Uterus (tissue), 4 donors: ENCODE data around the gene TMEM80. TPM values are rescaled to one million over a fixed set of nuclear protein-coding genes. Genes with fewer than 3 reads are reported as not detected.
A peak's percentile ranks its signal among the peaks of the same experiment; 100 is the strongest.

Experiments used
- DNase-seq, 2 donors: peaks; one replicate each; pipeline ENCODE4 v3.0.0-alpha.2; 2019 to 2020
- H3K27ac ChIP-seq, 2 donors: fragments of 200-600 bp; sonication (generic); 1 replicate in 1 of 2; 2 replicates in 1 of 2; pipeline ENCODE4 v1.5.1; 2016 to 2018
- H3K27me3 ChIP-seq, 2 donors: fragments of 200-600 bp; sonication (generic); one replicate each; pipeline ENCODE4 v1.5.1; 2018 to 2019; ENCODE audit warnings: control low read depth in 1 of 2
- H3K36me3 ChIP-seq, 2 donors: fragments of 200-600 bp; sonication (generic); one replicate each; pipeline ENCODE4 v1.5.1; 2019; ENCODE audit warnings: control low read depth in 1 of 2
- H3K4me1 ChIP-seq, 2 donors: fragments of 200-600 bp; sonication (generic); one replicate each; pipeline ENCODE4 v1.5.1; 2018 to 2019; ENCODE audit warnings: control low read depth in 1 of 2
- H3K4me3 ChIP-seq, 2 donors: fragments of 200-600 bp; sonication (generic); 1 replicate in 1 of 2; 2 replicates in 1 of 2; pipeline ENCODE4 v1.5.1; 2018 to 2019; ENCODE audit warnings: mild to moderate bottlenecking in 1 of 2
- H3K9me3 ChIP-seq, 2 donors: fragments of 200-600 bp; sonication (generic); one replicate each; pipeline ENCODE4 v1.5.1; 2019; ENCODE audit warnings: control low read depth in 1 of 2
- POLR2A ChIP-seq, 2 donors: fragments of 450-650 bp; IDR thresholded peaks; one replicate each; pipeline ENCODE4 v1.6.1; 2016; ENCODE audit warnings: antibody characterized with exemption in 2 of 2, mild to moderate bottlenecking in 1 of 2, moderate library complexity in 1 of 2
- intact Hi-C: fragments of 100-400 bp; cut with DNase I; formaldehyde crosslinking; loops from one replicate; pipeline ENCODE4 v1.15.1; 2023; ENCODE audit warnings: low total_unique reads
- total RNA-seq, 4 donors: library from RNA; depleted of rRNA in 3 of 4; stranded (reverse); fragments of >200 nt in 3 of 4; gene quantifications; one replicate each; pipeline versions ENCODE4 v1.1.0 to v1.2.4, GENCODE V29; 2014 to 2023
- TF ChIP-seq, protein P1 (sequence below), 4 experiments: fragments of 200-600 bp in 2 of 4; fragments of 450-650 bp in 2 of 4; sonication (generic) in 2 of 4; IDR thresholded peaks; one replicate each; pipeline ENCODE4 v1.5.1; 2016 to 2019; ENCODE audit warnings: antibody characterized with exemption in 4 of 4, mild to moderate bottlenecking in 2 of 4, moderate library complexity in 1 of 4
- donor health status: DM: yes; HTN: yes; CAD: no.

Gene TMEM80
- total RNA-seq, 4 donors from 2014 or later = 2.6 to 35.3 (median 8.1) TPM

DNA sequence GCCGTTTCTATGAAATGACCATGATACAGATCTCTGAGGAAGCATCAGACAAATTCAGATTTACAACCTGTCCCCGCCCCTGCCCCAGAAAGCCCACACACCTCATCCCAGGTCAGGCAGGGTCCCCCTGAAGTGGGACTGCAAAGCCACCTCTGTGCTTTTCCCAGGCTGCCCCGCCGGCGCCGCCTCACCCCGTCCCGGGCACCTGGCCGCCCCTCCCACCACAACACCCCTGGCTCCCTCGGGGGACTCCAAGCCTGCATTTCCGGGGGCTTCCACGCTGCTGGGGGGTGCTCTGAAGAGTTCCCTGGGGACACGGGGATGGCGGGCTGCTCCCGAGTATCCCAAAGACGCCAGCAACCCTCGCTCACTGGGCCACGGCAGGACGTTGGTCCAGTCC is 35.3 kb upstream of the TMEM80 start:
- no peaks in the 10 kb centered on the region for H3K36me3 ChIP-seq

GRCh38 chr11:660681-661444 is 34.8 kb upstream of the TMEM80 start:
- H3K27ac ChIP-seq = no peak overlapping the region
- no peaks in the 10 kb centered on the region for H3K9me3 ChIP-seq
- no peak for DNase-seq
- H3K27me3 ChIP-seq = no peaks in the 10 kb centered on the region
- no peak for TF ChIP-seq POLR2A (IDR thresholded peaks at IDR 0.05)
- TF ChIP-seq, protein P1, sequence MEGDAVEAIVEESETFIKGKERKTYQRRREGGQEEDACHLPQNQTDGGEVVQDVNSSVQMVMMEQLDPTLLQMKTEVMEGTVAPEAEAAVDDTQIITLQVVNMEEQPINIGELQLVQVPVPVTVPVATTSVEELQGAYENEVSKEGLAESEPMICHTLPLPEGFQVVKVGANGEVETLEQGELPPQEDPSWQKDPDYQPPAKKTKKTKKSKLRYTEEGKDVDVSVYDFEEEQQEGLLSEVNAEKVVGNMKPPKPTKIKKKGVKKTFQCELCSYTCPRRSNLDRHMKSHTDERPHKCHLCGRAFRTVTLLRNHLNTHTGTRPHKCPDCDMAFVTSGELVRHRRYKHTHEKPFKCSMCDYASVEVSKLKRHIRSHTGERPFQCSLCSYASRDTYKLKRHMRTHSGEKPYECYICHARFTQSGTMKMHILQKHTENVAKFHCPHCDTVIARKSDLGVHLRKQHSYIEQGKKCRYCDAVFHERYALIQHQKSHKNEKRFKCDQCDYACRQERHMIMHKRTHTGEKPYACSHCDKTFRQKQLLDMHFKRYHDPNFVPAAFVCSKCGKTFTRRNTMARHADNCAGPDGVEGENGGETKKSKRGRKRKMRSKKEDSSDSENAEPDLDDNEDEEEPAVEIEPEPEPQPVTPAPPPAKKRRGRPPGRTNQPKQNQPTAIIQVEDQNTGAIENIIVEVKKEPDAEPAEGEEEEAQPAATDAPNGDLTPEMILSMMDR (IDR thresholded peaks at IDR 0.05) = no peak
- intact Hi-C loops = loop anchor here (5.0 kb wide), 1 partner anchor 61 kb away; no protein-coding TSS in a partner anchor
- H3K4me3 ChIP-seq = no peak overlapping the region
- no peaks in the 10 kb centered on the region for H3K36me3 ChIP-seq
- no peaks in the 10 kb centered on the region for H3K4me1 ChIP-seq

More for the DNA sequence above, 35.3 kb upstream of the TMEM80 start:
- intact Hi-C loops = loop anchor here (5.0 kb wide), 1 partner anchor 62 kb away; no protein-coding TSS in a partner anchor
- Histone ChIP-seq H3K4me1 (no peaks in the 10 kb centered on the region), H3K4me3 (no peak overlapping the region), H3K27me3 (no peaks in the 10 kb centered on the region), H3K27ac (no peak overlapping the region), H3K9me3 (no peaks in the 10 kb centered on the region)
- TF ChIP-seq POLR2A (IDR thresholded peaks at IDR 0.05) = no peak
- TF ChIP-seq, protein P1 (IDR thresholded peaks at IDR 0.05) = no peak
- no peak for DNase-seq

- no peaks in the 10 kb centered on the region for H3K36me3 ChIP-seq
Measured at GRCh38 chr11:662689-663274, 32.8 kb upstream of the TMEM80 start.

DNA sequence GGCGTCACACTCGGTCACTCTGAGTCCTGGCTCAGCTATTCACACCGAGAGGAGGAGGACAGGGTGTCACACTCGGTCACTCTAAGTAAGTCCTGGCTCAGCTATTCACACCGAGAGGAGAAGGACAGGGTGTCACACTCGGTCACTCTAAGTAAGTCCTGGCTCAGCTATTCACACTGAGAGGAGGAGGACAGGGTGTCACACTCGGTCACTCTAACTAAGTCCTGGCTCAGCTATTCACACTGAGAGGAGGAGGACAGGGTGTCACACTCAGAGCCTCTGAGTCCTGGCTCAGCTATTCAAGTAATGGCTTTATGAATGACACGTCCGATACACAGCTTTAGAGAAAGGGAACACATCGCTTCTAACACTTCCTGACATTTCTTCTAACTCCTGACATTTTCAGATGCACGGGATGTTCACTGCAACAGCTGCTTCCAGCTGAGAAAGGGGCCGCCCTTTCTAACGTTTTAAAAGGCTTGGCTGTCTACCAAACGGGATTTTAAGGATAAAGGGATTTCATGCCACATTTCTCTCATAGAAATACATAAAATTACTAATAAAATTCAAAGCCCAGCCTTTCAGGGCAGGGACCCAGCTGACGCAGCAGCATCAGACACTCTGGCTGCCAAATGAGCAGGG is 30.4 kb upstream of the TMEM80 start:
- Histone ChIP-seq H3K4me1 (no peaks in the 10 kb centered on the region), H3K27ac (peak overlapping the region; percentile 18 to 20), H3K9me3 (no peaks in the 10 kb centered on the region), H3K4me3 (no peak overlapping the region), H3K27me3 (no peaks in the 10 kb centered on the region), H3K36me3 (no peaks in the 10 kb centered on the region)
- intact Hi-C loops = no loop called here
- no peak for TF ChIP-seq POLR2A (IDR thresholded peaks at IDR 0.05)
- TF ChIP-seq, protein P1 (IDR thresholded peaks at IDR 0.05) = no peak
- no peak for DNase-seq

More at GRCh38 chr11:662689-663274, 32.8 kb upstream of the TMEM80 start:
- Histone ChIP-seq H3K9me3 (no peaks in the 10 kb centered on the region), H3K4me1 (no peaks in the 10 kb centered on the region), H3K27ac (no peak overlapping the region), H3K4me3 (no peak overlapping the region), H3K27me3 (no peaks in the 10 kb centered on the region)
- DNase-seq = peak; percentile 67 to 74
- TF ChIP-seq, protein P1 (IDR thresholded peaks at IDR 0.05) = peak; percentile 58 to 84 (median 73)
- TF ChIP-seq POLR2A (IDR thresholded peaks at IDR 0.05) = no peak
- intact Hi-C loops = loop anchor here (5.0 kb wide), 1 partner anchor 60 kb away; no protein-coding TSS in a partner anchor
